Retinal pigment epithelial cell (primary cell): ENCODE data around the gene PDGFRB.

Source experiments
- DNase-seq: peaks from one replicate; pipeline ENCODE4 v3.0.0-alpha.2; 2010; ENCODE audit warnings: low read depth
- H3K4me3 ChIP-seq: 2 replicates; pipeline ENCODE4 v1.5.1; 2011; ENCODE audit warnings: mild to moderate bottlenecking, low read length, control low read depth, moderate library complexity
- CTCF ChIP-seq: conservative IDR thresholded peaks from 2 replicates; pipeline ENCODE4 v1.5.1; 2011; ENCODE audit warnings: low read depth, low read length, control low read depth, inconsistent platforms

Gene PDGFRB

GRCh38 chr5:150065346-150065745 is 90.3 kb downstream of the PDGFRB start:
- no peak overlapping the region for H3K4me3 ChIP-seq
- no peak for DNase-seq
- no peak for TF ChIP-seq CTCF

GRCh38 chr5:150064681-150065220 is 90.9 kb downstream of the PDGFRB start:
- DNase-seq = no peak
- TF ChIP-seq CTCF = no peak
- no peak overlapping the region for H3K4me3 ChIP-seq
